ENCODE results near the gene MMP8.
"Not testable (repeated sequence)": the region's sequence is repeated elsewhere in the genome, so short reads cannot be mapped to it uniquely, and the experiment has no call there.

The MMP8 gene

DNA sequence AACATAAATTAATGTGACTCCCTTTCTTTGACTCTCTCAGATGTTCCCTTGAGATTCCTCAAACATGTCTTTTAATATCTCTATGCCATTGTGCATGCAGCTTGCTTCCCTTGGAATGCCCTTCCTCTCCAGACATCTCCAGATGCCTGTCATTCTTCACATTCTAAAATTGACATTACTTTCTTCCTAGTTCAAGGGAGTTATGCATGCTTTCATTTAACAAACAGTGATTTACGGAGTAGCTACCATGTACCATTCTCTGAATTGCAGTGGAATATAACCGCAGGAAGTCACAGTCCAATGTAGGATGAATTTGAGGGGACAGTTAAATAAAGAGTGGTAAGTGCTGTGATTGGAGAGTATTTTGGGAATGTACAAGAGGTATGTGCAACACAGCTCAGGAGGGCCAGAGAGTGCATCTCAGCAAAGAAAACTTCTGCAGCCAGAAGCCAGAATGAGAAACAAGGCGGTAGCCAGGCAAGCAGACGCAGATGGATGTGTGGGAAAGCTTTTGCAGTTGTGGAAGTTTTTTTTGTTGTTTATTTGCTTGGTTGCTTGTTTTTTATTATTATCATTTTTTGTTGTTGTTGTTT, 37.0 kb upstream of the MMP8 start:
- H3K4me3 ChIP-seq (ENCODE audit: low read depth, low read length), result no peak overlapping the region
- no peak for DNase-seq (ENCODE audit: low read depth)
- TF ChIP-seq, protein P1, sequence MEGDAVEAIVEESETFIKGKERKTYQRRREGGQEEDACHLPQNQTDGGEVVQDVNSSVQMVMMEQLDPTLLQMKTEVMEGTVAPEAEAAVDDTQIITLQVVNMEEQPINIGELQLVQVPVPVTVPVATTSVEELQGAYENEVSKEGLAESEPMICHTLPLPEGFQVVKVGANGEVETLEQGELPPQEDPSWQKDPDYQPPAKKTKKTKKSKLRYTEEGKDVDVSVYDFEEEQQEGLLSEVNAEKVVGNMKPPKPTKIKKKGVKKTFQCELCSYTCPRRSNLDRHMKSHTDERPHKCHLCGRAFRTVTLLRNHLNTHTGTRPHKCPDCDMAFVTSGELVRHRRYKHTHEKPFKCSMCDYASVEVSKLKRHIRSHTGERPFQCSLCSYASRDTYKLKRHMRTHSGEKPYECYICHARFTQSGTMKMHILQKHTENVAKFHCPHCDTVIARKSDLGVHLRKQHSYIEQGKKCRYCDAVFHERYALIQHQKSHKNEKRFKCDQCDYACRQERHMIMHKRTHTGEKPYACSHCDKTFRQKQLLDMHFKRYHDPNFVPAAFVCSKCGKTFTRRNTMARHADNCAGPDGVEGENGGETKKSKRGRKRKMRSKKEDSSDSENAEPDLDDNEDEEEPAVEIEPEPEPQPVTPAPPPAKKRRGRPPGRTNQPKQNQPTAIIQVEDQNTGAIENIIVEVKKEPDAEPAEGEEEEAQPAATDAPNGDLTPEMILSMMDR (IDR thresholded peaks at IDR 0.05; ENCODE audit: control insufficient read depth, extremely low read depth, insufficient read depth), result no peak

DNA sequence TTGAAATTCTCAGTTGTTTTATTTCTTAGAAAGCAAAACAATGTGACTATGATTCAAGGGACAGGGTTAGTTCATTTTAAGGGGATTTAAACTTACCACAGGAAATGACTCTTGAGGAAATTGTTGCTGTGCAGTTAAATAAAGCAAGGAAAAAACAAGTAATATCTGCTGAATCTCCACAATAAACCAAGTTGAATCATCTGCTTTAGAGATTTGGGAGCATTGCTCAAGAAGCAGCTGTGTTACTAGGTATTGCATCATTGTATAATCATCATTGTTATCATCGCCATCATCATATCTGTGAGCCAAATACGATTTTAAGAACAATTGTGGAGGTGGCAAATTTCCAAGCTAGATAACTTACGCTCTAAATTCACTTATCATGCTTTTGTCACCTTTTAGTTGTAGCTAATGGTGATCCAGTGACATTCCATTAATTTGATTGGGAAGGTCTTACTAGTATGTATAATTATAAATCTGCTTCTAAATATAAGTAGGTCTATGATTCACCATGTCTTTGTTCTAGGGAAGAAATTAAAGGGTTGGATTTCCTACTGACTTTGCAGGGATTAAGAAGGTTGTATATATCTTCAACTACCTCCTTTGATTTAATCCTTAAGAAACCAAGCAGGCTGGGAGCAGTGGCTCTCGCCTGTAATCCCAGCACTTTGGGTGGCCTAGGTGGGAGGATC, 35.7 kb upstream of the MMP8 start:
- H3K4me3 ChIP-seq (ENCODE audit: low read depth, low read length), result no peak overlapping the region
- TF ChIP-seq, protein P1 (IDR thresholded peaks at IDR 0.05; ENCODE audit: control insufficient read depth, extremely low read depth, insufficient read depth), result no peak
- no peak for DNase-seq (ENCODE audit: low read depth)

DNA sequence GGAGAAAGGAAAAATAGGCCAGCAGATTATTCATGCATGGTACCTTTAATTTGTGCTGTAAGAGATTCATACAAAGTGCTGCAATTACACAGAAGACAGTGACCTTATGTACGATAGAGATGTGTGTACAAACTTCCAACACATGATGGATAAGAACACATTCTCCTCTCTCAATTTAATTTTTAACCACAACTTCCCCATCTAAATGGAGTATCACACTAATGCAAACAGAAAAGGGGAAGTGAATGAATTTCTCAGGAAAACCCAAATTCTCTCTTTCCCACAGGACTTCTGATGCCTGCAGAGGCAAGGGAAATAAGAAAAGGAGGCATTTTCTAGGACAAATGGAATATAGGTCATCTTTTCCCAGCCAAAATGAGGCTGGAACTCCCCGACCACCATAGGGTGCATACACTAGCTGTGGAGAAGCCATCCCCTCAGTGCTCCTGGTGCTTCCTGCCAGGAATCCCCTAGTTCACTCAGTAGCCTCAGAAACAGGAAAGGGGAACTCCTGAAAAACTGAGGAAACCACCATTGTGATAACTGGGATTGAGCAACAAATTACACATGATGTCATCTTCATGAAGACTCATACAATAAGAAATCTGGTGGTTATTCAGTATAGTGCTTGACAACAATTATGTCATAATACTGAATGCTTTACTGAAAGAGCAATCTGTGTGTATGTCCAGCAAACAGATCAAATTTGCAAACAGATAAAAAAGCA, 33.2 kb upstream of the MMP8 start:
- no peak for DNase-seq (ENCODE audit: low read depth)
- TF ChIP-seq, protein P1 (IDR thresholded peaks at IDR 0.05; ENCODE audit: control insufficient read depth, extremely low read depth, insufficient read depth), result no peak

DNA sequence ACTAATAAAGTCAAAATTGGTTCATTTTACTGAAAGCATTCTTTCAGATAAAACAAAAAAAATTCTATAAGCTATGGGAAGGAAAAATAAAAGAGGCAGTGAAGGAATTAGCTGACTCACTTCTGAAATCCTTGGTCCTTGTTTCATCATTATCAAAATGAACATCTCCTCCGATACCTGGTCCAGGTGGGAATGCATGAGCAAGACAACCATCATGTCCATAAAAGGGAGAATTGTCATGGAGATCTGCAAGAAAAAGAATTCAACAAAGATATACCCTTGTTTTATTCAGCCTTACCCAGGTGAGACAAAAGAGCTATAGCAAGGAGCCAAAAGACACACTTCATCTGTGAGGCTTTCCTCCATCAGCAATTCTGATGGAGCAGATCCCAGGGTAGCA, 28.5 kb upstream of the MMP8 start:
- TF ChIP-seq, protein P1 (IDR thresholded peaks at IDR 0.05; ENCODE audit: control insufficient read depth, extremely low read depth, insufficient read depth), result no peak
- no peak for DNase-seq (ENCODE audit: low read depth)

More for the DNA sequence above, 33.2 kb upstream of the MMP8 start:
- H3K4me3 ChIP-seq (ENCODE audit: low read depth, low read length), result no peak overlapping the region

DNA sequence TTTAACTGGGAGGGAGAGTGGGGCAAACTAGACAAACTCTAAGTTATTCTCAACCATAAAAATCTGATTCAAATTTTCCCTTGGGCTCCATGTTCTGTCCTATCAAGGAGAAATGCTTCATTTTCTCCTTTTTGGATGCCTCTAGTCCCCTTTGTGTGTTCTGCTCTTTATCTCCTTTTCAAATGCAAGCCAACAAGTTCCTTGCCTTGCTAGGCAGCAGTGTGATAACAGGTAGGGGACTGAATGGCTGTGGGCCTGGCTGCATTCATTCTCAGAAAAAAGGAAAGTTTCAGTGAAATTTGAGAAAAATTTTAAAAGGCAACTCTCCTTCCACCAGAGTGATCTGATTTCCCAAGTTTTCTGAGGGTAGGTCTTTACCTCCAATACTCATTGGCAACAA, 26.9 kb upstream of the MMP8 start:
- H3K4me3 ChIP-seq (ENCODE audit: low read depth, low read length), result no peak overlapping the region
- TF ChIP-seq, protein P1 (IDR thresholded peaks at IDR 0.05; ENCODE audit: control insufficient read depth, extremely low read depth, insufficient read depth), result no peak
- DNase-seq (ENCODE audit: low read depth), result no peak

More for the DNA sequence above, 28.5 kb upstream of the MMP8 start:
- no peak overlapping the region for H3K4me3 ChIP-seq (ENCODE audit: low read depth, low read length)

DNA sequence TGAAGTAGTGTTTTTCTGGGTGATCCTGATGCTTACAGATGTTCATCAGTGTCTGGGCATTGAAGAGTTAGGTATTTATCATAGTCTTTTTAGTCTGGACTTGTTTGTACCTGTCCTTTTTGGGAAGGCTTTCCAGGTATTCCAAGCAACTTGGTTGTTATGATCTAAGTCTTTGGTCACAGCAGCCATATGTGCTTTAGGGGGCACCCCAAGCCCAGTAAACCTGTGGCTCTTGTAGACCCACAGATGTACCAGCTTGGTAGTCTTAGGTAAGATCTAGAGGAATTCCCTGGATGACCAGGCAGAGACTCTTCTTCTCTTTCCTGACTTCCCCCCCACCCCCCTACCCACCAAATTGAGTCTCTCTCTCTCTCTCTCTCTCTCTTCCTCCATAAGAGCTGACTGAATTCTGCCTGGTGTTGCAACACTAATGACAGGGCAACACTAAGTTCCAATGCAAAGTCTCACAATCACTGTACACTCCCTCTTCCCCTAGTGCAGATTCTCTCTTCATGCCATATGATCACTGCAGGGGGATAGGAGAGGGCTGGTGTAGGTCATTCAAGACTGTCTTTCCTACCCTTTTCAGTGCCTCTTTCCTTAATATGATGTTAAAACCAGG, 24.5 kb upstream of the MMP8 start:
- no peak overlapping the region for H3K4me3 ChIP-seq (ENCODE audit: low read depth, low read length)
- DNase-seq (ENCODE audit: low read depth), result no peak
- TF ChIP-seq, protein P1 (IDR thresholded peaks at IDR 0.05; ENCODE audit: control insufficient read depth, extremely low read depth, insufficient read depth), result no peak

DNA sequence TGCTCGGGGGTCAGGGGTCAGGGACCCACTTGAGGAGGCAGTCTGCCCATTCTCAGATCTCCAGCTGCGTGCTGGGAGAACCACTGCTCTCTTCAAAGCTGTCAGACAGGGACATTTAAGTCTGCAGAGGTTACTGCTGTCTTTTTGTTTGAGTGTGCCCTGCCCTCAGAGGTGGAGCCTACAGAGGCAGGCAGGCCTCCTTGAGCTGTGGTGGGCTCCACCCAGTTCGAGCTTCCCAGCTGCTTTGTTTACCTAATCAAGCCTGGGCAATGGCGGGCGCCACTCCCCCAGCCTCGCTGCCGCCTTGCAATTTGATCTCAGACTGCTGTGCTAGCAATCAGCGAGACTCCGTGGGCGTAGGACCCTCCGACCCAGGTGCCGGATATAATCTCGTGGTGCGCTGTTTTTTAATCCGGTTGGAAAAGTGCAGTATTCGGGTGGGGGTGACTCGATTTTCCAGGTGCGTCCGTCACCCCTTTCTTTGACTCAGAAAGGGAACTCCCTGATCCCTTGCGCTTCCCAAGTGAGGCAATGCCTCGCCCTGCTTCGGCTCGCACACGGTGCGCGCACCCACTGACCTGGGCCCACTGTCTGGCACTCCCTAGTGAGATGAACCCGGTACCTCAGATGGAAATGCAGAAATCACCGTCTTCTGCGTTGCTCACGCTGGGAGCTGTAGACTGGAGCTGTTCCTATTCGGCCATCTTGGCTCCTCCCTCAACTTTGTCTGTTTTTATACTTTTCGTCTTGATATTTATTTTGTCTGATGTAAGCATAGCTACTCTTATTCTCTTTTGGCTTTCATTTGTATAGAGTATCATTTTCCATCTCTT, 22.2 kb upstream of the MMP8 start:
- not testable (repeated sequence) for H3K4me3 ChIP-seq (ENCODE audit: low read depth, low read length); DNase-seq (ENCODE audit: low read depth)
